Measurements from ENCODE around the gene CLIC4. TPM values are rescaled to one million over a fixed set of nuclear protein-coding genes. Genes with fewer than 3 reads are reported as not detected.

CLIC4 gene
- total and polyA plus RNA-seq, 2 experiments from 2014 or later = 136 to 361 TPM

DNA sequence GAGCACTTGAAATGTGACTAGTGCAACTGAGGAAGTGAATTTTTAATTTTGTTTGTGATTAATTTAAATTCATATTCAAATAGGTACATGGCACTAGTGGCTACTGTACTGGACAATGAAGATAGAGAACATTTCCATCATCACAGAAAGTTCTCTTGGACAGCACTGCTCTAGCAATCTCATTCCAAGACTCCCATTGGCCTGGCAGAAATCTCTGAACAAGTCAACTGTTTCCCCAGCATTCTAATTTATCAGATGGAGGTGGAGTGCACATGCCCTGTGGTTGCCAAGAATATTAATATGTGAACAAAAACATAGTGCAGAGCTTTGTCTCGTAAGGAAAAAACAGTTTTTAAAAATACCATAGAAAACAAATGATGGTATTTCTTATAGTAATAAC is 81.3 kb downstream of the CLIC4 start:
- Histone ChIP-seq H3K9me3 (ENCODE audit: low read depth) (no peaks in the 10 kb centered on the region), H3K27ac (peak overlapping the region; percentile 2), H3K4me1 (ENCODE audit: low read depth) (peaks cover 54% of the 10 kb centered on the region), H3K27me3 (no peaks in the 10 kb centered on the region), H3K4me3 (no peak overlapping the region), H3K36me3 (peaks cover 6% of the 10 kb centered on the region)
- DNase-seq (ENCODE audit: low read depth in 1 of 2, low spot score in 1 of 2) = no peak
- TF ChIP-seq, protein P1, sequence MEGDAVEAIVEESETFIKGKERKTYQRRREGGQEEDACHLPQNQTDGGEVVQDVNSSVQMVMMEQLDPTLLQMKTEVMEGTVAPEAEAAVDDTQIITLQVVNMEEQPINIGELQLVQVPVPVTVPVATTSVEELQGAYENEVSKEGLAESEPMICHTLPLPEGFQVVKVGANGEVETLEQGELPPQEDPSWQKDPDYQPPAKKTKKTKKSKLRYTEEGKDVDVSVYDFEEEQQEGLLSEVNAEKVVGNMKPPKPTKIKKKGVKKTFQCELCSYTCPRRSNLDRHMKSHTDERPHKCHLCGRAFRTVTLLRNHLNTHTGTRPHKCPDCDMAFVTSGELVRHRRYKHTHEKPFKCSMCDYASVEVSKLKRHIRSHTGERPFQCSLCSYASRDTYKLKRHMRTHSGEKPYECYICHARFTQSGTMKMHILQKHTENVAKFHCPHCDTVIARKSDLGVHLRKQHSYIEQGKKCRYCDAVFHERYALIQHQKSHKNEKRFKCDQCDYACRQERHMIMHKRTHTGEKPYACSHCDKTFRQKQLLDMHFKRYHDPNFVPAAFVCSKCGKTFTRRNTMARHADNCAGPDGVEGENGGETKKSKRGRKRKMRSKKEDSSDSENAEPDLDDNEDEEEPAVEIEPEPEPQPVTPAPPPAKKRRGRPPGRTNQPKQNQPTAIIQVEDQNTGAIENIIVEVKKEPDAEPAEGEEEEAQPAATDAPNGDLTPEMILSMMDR (IDR thresholded peaks at IDR 0.05; ENCODE audit: low read depth, low read length) = no peak

DNA sequence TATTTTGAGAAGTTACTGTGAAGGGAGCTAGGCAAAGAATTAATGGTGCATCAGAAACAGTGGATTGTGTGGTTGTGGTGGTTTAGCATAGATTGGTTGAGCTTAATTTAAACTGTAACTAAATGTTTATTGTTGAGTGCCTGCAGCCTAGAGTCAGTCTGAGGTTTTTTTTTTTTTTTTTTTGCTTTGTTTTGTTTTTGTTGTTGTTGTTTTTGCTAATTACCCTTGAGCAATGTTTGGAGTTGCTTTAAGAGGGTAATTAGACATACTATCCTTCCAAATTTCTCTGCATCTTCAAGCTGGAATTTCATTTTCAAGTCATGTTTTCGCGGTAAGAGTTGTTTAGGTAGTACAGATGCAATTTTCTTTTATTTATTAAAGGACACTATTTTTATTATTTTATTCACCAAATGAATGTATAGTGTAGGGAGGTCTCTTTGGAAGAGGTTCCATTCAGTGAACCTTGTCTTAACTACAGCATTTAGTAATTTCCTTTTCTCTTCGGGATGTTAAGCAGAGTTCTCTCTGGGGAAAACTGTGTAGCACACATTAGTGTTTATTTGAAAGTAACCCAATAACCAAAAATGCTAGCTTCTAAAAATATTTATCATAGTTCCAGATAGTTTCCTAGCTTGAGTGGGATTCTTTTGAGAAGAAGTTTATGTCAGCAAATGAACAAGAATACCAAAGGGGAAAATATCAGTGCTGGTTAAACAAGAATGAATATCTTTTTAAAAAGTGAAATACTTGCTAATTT is 82.3 kb downstream of the CLIC4 start:
- H3K4me1 ChIP-seq (ENCODE audit: low read depth) = peaks cover 54% of the 10 kb centered on the region
- DNase-seq (ENCODE audit: low read depth in 1 of 2, low spot score in 1 of 2) = peak in 1 of 2 donors; percentile 31
- H3K4me3 ChIP-seq = no peak overlapping the region
- TF ChIP-seq, protein P1 (IDR thresholded peaks at IDR 0.05; ENCODE audit: low read depth, low read length) = no peak
- H3K27me3 ChIP-seq = no peaks in the 10 kb centered on the region
- no peaks in the 10 kb centered on the region for H3K9me3 ChIP-seq (ENCODE audit: low read depth)
- H3K36me3 ChIP-seq = peaks cover 6% of the 10 kb centered on the region
- H3K27ac ChIP-seq = peak overlapping the region; percentile 73

DNA sequence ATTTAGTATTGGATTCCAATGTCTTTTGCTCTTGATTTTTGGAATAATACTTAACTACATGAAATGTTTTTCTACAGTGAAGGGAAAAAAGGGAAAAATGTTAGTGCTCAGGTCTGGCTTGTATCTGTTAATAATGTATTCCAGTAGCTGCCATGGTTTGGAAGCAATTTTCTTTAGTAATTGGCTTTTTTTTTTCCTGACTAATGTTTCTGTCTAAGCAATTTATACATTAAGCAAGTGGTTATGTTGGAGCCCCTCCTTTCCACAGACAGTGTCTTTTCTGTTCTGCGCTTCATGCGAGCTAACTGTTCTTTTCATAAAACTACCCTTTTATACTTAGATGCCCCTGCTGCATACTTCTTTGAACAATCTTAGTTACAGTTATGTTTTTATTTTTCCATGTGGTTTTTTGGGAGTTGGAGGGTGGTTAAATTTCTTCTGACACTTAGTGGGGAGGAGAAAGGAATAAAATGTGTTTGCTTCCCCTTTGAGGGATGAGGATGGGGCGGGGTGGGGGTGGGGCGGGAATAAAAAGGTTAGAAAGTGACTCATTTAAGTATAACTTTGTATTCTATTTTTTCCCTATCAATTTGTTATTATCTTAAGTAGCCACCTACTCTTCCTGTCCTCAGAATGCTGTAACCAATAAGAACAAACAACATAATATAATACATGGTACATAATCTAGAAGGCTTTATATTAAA is 83.1 kb downstream of the CLIC4 start:
- peaks cover 6% of the 10 kb centered on the region for H3K36me3 ChIP-seq
- H3K27me3 ChIP-seq = no peaks in the 10 kb centered on the region
- no peaks in the 10 kb centered on the region for H3K9me3 ChIP-seq (ENCODE audit: low read depth)
- H3K27ac ChIP-seq = peak overlapping the region; percentile 73
- no peak for DNase-seq (ENCODE audit: low read depth in 1 of 2, low spot score in 1 of 2)
- TF ChIP-seq, protein P1 (IDR thresholded peaks at IDR 0.05; ENCODE audit: low read depth, low read length) = no peak
- no peak overlapping the region for H3K4me3 ChIP-seq
- peaks cover 49% of the 10 kb centered on the region for H3K4me1 ChIP-seq (ENCODE audit: low read depth)

DNA sequence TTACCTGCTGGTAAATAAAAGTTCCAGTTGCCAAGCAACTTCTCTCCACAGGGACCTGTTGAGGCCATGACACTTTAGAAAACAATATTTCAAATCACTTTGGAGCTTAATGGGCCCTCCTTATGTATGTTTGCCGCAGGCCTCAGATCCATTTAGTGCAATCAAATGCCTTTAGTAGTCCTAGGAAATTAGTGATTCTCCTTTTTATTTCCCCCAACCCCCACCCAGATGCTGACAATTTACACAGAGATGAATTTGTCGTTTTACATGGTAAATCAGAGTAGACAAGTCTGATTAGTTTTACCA is 83.6 kb downstream of the CLIC4 start:
- H3K27ac ChIP-seq = peak overlapping the region; percentile 73
- H3K9me3 ChIP-seq (ENCODE audit: low read depth) = no peaks in the 10 kb centered on the region
- H3K36me3 ChIP-seq = peaks cover 6% of the 10 kb centered on the region
- H3K4me1 ChIP-seq (ENCODE audit: low read depth) = peaks cover 46% of the 10 kb centered on the region
- no peak for DNase-seq (ENCODE audit: low read depth in 1 of 2, low spot score in 1 of 2)
- H3K4me3 ChIP-seq = no peak overlapping the region
- H3K27me3 ChIP-seq = no peaks in the 10 kb centered on the region
- TF ChIP-seq, protein P1 (IDR thresholded peaks at IDR 0.05; ENCODE audit: low read depth, low read length) = no peak

DNA sequence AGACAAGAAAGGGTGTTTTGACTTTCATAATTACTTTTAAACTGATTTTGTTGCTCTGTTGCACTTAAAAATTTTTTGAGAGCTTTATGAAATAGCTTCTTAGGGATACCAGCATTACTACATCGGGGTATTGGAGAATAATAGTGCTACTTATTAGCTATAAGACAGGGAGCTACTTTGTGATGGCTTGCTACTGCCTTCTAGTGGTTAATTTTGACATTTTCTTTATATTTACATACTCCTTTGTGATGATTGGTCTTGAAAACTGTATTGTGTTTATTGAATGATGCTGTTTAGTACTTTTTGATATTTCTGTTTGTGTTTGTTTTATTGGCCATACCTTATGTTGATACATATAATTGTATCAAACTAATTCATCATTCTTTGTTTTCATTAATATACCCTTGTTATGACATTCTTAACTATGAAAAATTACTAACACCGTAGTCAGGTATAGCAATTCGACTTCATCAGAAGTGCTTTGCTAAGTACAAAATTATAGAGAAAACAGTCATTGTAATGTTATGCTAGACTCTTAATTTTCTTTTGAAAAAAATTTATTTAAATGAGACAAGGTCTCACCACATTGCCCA is 85.5 kb downstream of the CLIC4 start:
- peaks cover 42% of the 10 kb centered on the region for H3K4me1 ChIP-seq (ENCODE audit: low read depth)
- no peaks in the 10 kb centered on the region for H3K9me3 ChIP-seq (ENCODE audit: low read depth)
- DNase-seq (ENCODE audit: low read depth in 1 of 2, low spot score in 1 of 2) = peak; percentile 69 to 83
- H3K27ac ChIP-seq = peak overlapping the region; percentile 30
- peaks cover 6% of the 10 kb centered on the region for H3K36me3 ChIP-seq
- H3K27me3 ChIP-seq = no peaks in the 10 kb centered on the region
- TF ChIP-seq, protein P1 (IDR thresholded peaks at IDR 0.05; ENCODE audit: low read depth, low read length) = peak; percentile 66
- H3K4me3 ChIP-seq = no peak overlapping the region

Measured in cardiac muscle cell (in vitro differentiated cells and primary cell).